ENCODE measurements around the gene BTNL2. TPM values are rescaled to one million over a fixed set of nuclear protein-coding genes. Genes with fewer than 3 reads are reported as not detected.

BTNL2 gene
- total and polyA plus RNA-seq, 9 of the 15 experiments (the other 6 are each of a cell fraction or from before 2014, with no cell fraction given): not detected

- TF ChIP-seq MXI1 (IDR thresholded peaks at IDR 0.05; ENCODE audit: low read depth, low read length) (no peak), RFX1 (IDR thresholded peaks at IDR 0.05) (no peak), NRF1 (conservative IDR thresholded peaks at IDR 0.05 in 1 of 2, IDR thresholded peaks at IDR 0.05 in 1 of 2) (no peak), ETS2 (tag; IDR thresholded peaks at IDR 0.05; ENCODE audit: borderline replicate concordance, poor library complexity, severe bottlenecking) (no peak), ZBTB43 (CRISPR knock-in tag; IDR thresholded peaks at IDR 0.05) (no peak), POLR2H (tag; IDR thresholded peaks at IDR 0.05; ENCODE audit: low read depth) (no peak), C11orf30 (IDR thresholded peaks at IDR 0.05; ENCODE audit: low read depth) (no peak), CAMTA2 (CRISPR knock-in tag; conservative IDR thresholded peaks at IDR 0.05) (no peak), POLR2AphosphoS5 (IDR thresholded peaks at IDR 0.05; ENCODE audit: control insufficient read depth, insufficient read depth, low read depth, low read length) (no peak), HDAC6 (IDR thresholded peaks at IDR 0.05; ENCODE audit: low read depth, low read length) (no peak), MLLT1 (IDR thresholded peaks at IDR 0.05) (no peak), PKNOX1 (IDR thresholded peaks at IDR 0.05) (no peak), ZNF785 (CRISPR knock-in tag; IDR thresholded peaks at IDR 0.05) (no peak), REST (IDR thresholded peaks at IDR 0.05; ENCODE audit: borderline replicate concordance) (peak; percentile 83; the same call in 1 of the 2 replicates), REST (CRISPR knock-in tag; IDR thresholded peaks at IDR 0.05; ENCODE audit: low read depth) (no peak)
Observed at GRCh38 chr6:32415521-32416019, 8.6 kb upstream of the BTNL2 start (continued).
